HG03045 (cell line): ENCODE data around the gene IRAG1.
A peak's percentile ranks its signal among the peaks of the same experiment; 100 is the strongest.

ENCODE experiments used
- ATAC-seq: cut with Tn5 transposase; IDR thresholded peaks from one replicate; pipeline ENCODE4 v1.9.1; 2021; ENCODE audit warnings: mild to moderate bottlenecking, moderate library complexity; ENCODE audit not compliant: unreplicated experiment

Gene IRAG1

GRCh38 chr11:10667521-10667885 lies 26.1 kb downstream of the IRAG1 start:
- no peak for ATAC-seq

GRCh38 chr11:10666556-10667520 lies 26.7 kb downstream of the IRAG1 start:
- ATAC-seq: no peak

- no peak for ATAC-seq
Observed at GRCh38 chr11:10664496-10664895, 29.1 kb downstream of the IRAG1 start.

- no peak for ATAC-seq
Observed at GRCh38 chr11:10663990-10664389, 29.6 kb downstream of the IRAG1 start.

GRCh38 chr11:10663365-10663764 lies 30.2 kb downstream of the IRAG1 start:
- no peak for ATAC-seq

GRCh38 chr11:10660323-10660722 lies 33.2 kb downstream of the IRAG1 start:
- ATAC-seq: no peak

- no peak for ATAC-seq
Observed at GRCh38 chr11:10659339-10660216, 34.0 kb downstream of the IRAG1 start.

- no peak for ATAC-seq
Observed at GRCh38 chr11:10658621-10659338, 34.8 kb downstream of the IRAG1 start.

- peak; percentile 74 for ATAC-seq
Observed at GRCh38 chr11:10657308-10658271, 36.0 kb downstream of the IRAG1 start.

GRCh38 chr11:10655943-10656576 lies 37.5 kb downstream of the IRAG1 start:
- ATAC-seq: no peak

GRCh38 chr11:10655227-10655626 lies 38.3 kb downstream of the IRAG1 start:
- ATAC-seq: no peak

- ATAC-seq: no peak
Observed at GRCh38 chr11:10654811-10655150, 38.8 kb downstream of the IRAG1 start.

GRCh38 chr11:10653946-10654810 lies 39.4 kb downstream of the IRAG1 start:
- ATAC-seq: peak; percentile 39

GRCh38 chr11:10653261-10653660 lies 40.3 kb downstream of the IRAG1 start:
- no peak for ATAC-seq

- ATAC-seq: no peak
Observed at GRCh38 chr11:10651656-10652361, 41.7 kb downstream of the IRAG1 start.

GRCh38 chr11:10650630-10651029 lies 42.9 kb downstream of the IRAG1 start:
- ATAC-seq: no peak

- ATAC-seq: no peak
Observed at GRCh38 chr11:10650166-10650565, 43.4 kb downstream of the IRAG1 start.

- ATAC-seq: no peak
Observed at GRCh38 chr11:10648871-10649270, 44.7 kb downstream of the IRAG1 start.
